Measurements from ENCODE around the gene WDR27.
"Not testable (repeated sequence)": the region's sequence is repeated elsewhere in the genome, so short reads cannot be mapped to it uniquely, and the experiment has no call there.

The WDR27 gene

GRCh38 chr6:169664227-169664626 is 37.6 kb downstream of the WDR27 start:
- DNase-seq (ENCODE audit: low read depth in 1 of 2, low spot score in 1 of 2) = no peak

GRCh38 chr6:169663468-169663867 is 38.4 kb downstream of the WDR27 start:
- no peak for DNase-seq (ENCODE audit: low read depth in 1 of 2, low spot score in 1 of 2)

- no peak for DNase-seq (ENCODE audit: low read depth in 1 of 2, low spot score in 1 of 2)
Measured at GRCh38 chr6:169661391-169661756, 40.5 kb downstream of the WDR27 start.

GRCh38 chr6:169660751-169661390 is 41.0 kb downstream of the WDR27 start:
- DNase-seq (ENCODE audit: low read depth in 1 of 2, low spot score in 1 of 2) = no peak

GRCh38 chr6:169659820-169660610 is 41.8 kb downstream of the WDR27 start:
- DNase-seq (ENCODE audit: low read depth in 1 of 2, low spot score in 1 of 2) = no peak

GRCh38 chr6:169657284-169657610 is 44.6 kb downstream of the WDR27 start:
- DNase-seq (ENCODE audit: low read depth in 1 of 2, low spot score in 1 of 2) = no peak

- DNase-seq (ENCODE audit: low read depth in 1 of 2, low spot score in 1 of 2) = no peak
Measured at GRCh38 chr6:169656546-169657283, 45.1 kb downstream of the WDR27 start.

GRCh38 chr6:169654598-169655391 is 47.0 kb downstream of the WDR27 start:
- DNase-seq (ENCODE audit: low read depth in 1 of 2, low spot score in 1 of 2) = peak; percentile 47 to 51

- DNase-seq (ENCODE audit: low read depth in 1 of 2, low spot score in 1 of 2) = no peak
Measured at GRCh38 chr6:169653691-169654090, 48.1 kb downstream of the WDR27 start.

- no peak for DNase-seq (ENCODE audit: low read depth in 1 of 2, low spot score in 1 of 2)
Measured at GRCh38 chr6:169652896-169653295, 48.9 kb downstream of the WDR27 start.

GRCh38 chr6:169651498-169651897 is 50.3 kb downstream of the WDR27 start:
- DNase-seq (ENCODE audit: low read depth in 1 of 2, low spot score in 1 of 2) = no peak

GRCh38 chr6:169650959-169651292 is 50.9 kb downstream of the WDR27 start:
- DNase-seq (ENCODE audit: low read depth in 1 of 2, low spot score in 1 of 2) = no peak

- no peak for DNase-seq (ENCODE audit: low read depth in 1 of 2, low spot score in 1 of 2)
Measured at GRCh38 chr6:169650241-169650958, 51.4 kb downstream of the WDR27 start.

- no peak for DNase-seq (ENCODE audit: low read depth in 1 of 2, low spot score in 1 of 2)
Measured at GRCh38 chr6:169648617-169649016, 53.2 kb downstream of the WDR27 start.

GRCh38 chr6:169648092-169648491 is 53.7 kb downstream of the WDR27 start:
- DNase-seq (ENCODE audit: low read depth in 1 of 2, low spot score in 1 of 2) = no peak

- no peak for DNase-seq (ENCODE audit: low read depth in 1 of 2, low spot score in 1 of 2)
Measured at GRCh38 chr6:169647637-169648036, 54.2 kb downstream of the WDR27 start.

- DNase-seq (ENCODE audit: low read depth in 1 of 2, low spot score in 1 of 2) = no peak
Measured at GRCh38 chr6:169646906-169647567, 54.8 kb downstream of the WDR27 start.

- DNase-seq (ENCODE audit: low read depth in 1 of 2, low spot score in 1 of 2) = not testable (repeated sequence)
Measured at GRCh38 chr6:169645459-169645858, 56.4 kb downstream of the WDR27 start.

GRCh38 chr6:169643521-169643920 is 58.3 kb downstream of the WDR27 start:
- DNase-seq (ENCODE audit: low read depth in 1 of 2, low spot score in 1 of 2) = no peak

- no peak for DNase-seq (ENCODE audit: low read depth in 1 of 2, low spot score in 1 of 2)
Measured at GRCh38 chr6:169642455-169642854, 59.4 kb downstream of the WDR27 start.
